Measurements from ENCODE around the gene EFCAB8.

EFCAB8 gene

GRCh38 chr20:32984631-32985354, 126.1 kb downstream of the EFCAB8 start:
- no peak for DNase-seq
- no peak overlapping the region for H3K4me3 ChIP-seq (ENCODE audit: low read depth, low read length)
- TF ChIP-seq, protein P1, sequence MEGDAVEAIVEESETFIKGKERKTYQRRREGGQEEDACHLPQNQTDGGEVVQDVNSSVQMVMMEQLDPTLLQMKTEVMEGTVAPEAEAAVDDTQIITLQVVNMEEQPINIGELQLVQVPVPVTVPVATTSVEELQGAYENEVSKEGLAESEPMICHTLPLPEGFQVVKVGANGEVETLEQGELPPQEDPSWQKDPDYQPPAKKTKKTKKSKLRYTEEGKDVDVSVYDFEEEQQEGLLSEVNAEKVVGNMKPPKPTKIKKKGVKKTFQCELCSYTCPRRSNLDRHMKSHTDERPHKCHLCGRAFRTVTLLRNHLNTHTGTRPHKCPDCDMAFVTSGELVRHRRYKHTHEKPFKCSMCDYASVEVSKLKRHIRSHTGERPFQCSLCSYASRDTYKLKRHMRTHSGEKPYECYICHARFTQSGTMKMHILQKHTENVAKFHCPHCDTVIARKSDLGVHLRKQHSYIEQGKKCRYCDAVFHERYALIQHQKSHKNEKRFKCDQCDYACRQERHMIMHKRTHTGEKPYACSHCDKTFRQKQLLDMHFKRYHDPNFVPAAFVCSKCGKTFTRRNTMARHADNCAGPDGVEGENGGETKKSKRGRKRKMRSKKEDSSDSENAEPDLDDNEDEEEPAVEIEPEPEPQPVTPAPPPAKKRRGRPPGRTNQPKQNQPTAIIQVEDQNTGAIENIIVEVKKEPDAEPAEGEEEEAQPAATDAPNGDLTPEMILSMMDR (IDR thresholded peaks at IDR 0.05; ENCODE audit: low read depth, low read length, missing control alignments): no peak
- H3K36me3 ChIP-seq (replicated peaks): no peaks in the 10 kb centered on the region
- in situ Hi-C loops (cut with HindIII; ENCODE audit: low pct_ligation_motif_present, low sequenced_read_pairs): no loop called here
- no peaks in the 10 kb centered on the region for H3K27me3 ChIP-seq (replicated peaks)
- H3K27ac ChIP-seq: no peak overlapping the region

GRCh38 chr20:32985596-32985995, 126.9 kb downstream of the EFCAB8 start:
- TF ChIP-seq, protein P1 (IDR thresholded peaks at IDR 0.05; ENCODE audit: low read depth, low read length, missing control alignments): no peak
- Histone ChIP-seq H3K27me3 (replicated peaks) (no peaks in the 10 kb centered on the region), H3K27ac (no peak overlapping the region), H3K36me3 (replicated peaks) (no peaks in the 10 kb centered on the region), H3K4me3 (ENCODE audit: low read depth, low read length) (no peak overlapping the region)
- no peak for DNase-seq
- in situ Hi-C loops (cut with HindIII; ENCODE audit: low pct_ligation_motif_present, low sequenced_read_pairs): no loop called here

- no peak overlapping the region for H3K27ac ChIP-seq
- no peak for DNase-seq
- H3K4me3 ChIP-seq (ENCODE audit: low read depth, low read length): no peak overlapping the region
- in situ Hi-C loops (cut with HindIII; ENCODE audit: low pct_ligation_motif_present, low sequenced_read_pairs): no loop called here
- no peaks in the 10 kb centered on the region for H3K27me3 ChIP-seq (replicated peaks)
- TF ChIP-seq, protein P1 (IDR thresholded peaks at IDR 0.05; ENCODE audit: low read depth, low read length, missing control alignments): no peak
- H3K36me3 ChIP-seq (replicated peaks): no peaks in the 10 kb centered on the region
These were observed 127.7 kb downstream of the EFCAB8 start for GRCh38 chr20:32986331-32986966.

GRCh38 chr20:32987044-32987825, 128.5 kb downstream of the EFCAB8 start:
- H3K4me3 ChIP-seq (ENCODE audit: low read depth, low read length): no peak overlapping the region
- H3K36me3 ChIP-seq (replicated peaks): no peaks in the 10 kb centered on the region
- DNase-seq: no peak
- no peak overlapping the region for H3K27ac ChIP-seq
- TF ChIP-seq, protein P1 (IDR thresholded peaks at IDR 0.05; ENCODE audit: low read depth, low read length, missing control alignments): no peak
- no peaks in the 10 kb centered on the region for H3K27me3 ChIP-seq (replicated peaks)
- in situ Hi-C loops (cut with HindIII; ENCODE audit: low pct_ligation_motif_present, low sequenced_read_pairs): no loop called here

- no peaks in the 10 kb centered on the region for H3K27me3 ChIP-seq (replicated peaks)
- TF ChIP-seq, protein P1 (IDR thresholded peaks at IDR 0.05; ENCODE audit: low read depth, low read length, missing control alignments): no peak
- H3K27ac ChIP-seq: no peak overlapping the region
- no peak overlapping the region for H3K4me3 ChIP-seq (ENCODE audit: low read depth, low read length)
- no peaks in the 10 kb centered on the region for H3K36me3 ChIP-seq (replicated peaks)
- in situ Hi-C loops (cut with HindIII; ENCODE audit: low pct_ligation_motif_present, low sequenced_read_pairs): no loop called here
- no peak for DNase-seq
These were observed 129.3 kb downstream of the EFCAB8 start for GRCh38 chr20:32988008-32988407.
